ENCODE data around the gene PRKN. TPM values are rescaled to one million over a fixed set of nuclear protein-coding genes. Genes with fewer than 3 reads are reported as not detected.

The PRKN gene
- total and polyA plus RNA-seq, 2 donors (not counting 3 experiments of a cell fraction or from before 2014, with no cell fraction given), result 0.06 TPM; not detected in 1

DNA sequence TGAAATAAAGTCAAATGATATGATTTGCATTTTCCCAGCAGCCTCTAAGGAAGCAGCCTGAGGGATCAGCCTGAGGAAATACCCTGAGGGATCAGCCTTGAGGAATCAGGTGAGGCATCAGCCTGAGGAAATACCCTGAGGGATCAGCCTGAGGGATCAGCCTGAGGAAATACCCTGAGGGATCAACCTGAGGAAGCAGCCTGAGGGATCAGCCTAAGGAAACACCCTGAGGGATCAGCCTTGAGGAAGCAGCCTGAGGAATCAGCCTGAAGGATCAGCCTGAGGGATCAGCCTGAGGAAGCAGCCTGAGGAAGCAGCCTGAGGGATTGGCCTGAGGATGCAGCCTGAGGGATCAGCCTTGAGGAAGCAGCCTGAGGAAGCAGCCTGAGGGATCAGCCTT is 784.0 kb downstream of the PRKN start:
- DNase-seq (ENCODE audit: low read depth, low spot score) (no peak), FAIRE-seq (no peak)
- ChIA-PET CTCF (no interaction called here), POLR2A (no interaction called here)
- Histone ChIP-seq H3K9me3 (replicated peaks; ENCODE audit: control insufficient read depth, insufficient read depth, low read length) (no peaks in the 10 kb centered on the region), H3K27me3 (ENCODE audit: control insufficient read depth in 2 of 2, insufficient read depth in 2 of 2, low read length in 2 of 2) (no peaks in the 10 kb centered on the region), H3K4me2 (ENCODE audit: insufficient read depth, low read length) (no peak overlapping the region), H3K36me3 (ENCODE audit: control insufficient read depth in 2 of 2, extremely low read depth in 1 of 2, insufficient read depth in 2 of 2, low read length in 2 of 2) (no peaks in the 10 kb centered on the region), H3K27ac (ENCODE audit: insufficient read depth, low read depth, low read length) (no peak overlapping the region), H2AFZ (ENCODE audit: low read depth, low read length) (no peak overlapping the region), H3K4me3 (replicated peaks in 1 of 3; ENCODE audit: insufficient read depth in 1 of 3, low read depth in 1 of 3, low read length in 3 of 3) (no peak overlapping the region), H4K20me1 (replicated peaks; ENCODE audit: control insufficient read depth, extremely low read depth, insufficient read depth, low read length) (no peaks in the 10 kb centered on the region), H3K79me2 (ENCODE audit: control insufficient read depth, insufficient read depth, low read length) (no peaks in the 10 kb centered on the region), H3K9me1 (replicated peaks; ENCODE audit: control insufficient read depth, extremely low read depth, insufficient read depth, low read length) (no peaks in the 10 kb centered on the region), H3K4me1 (ENCODE audit: control insufficient read depth, extremely low read depth, insufficient read depth, low read length) (no peaks in the 10 kb centered on the region), H3K9ac (replicated peaks; ENCODE audit: extremely low read depth, insufficient read depth, low read length) (no peak overlapping the region)
- no TSS peak for BruUV-seq (replicated peaks)
- no peak for TF ChIP-seq GATA2 (IDR thresholded peaks at IDR 0.05; ENCODE audit: insufficient read depth, insufficient read length, low read depth, low read length)
- no peak for TF ChIP-seq MYC (IDR thresholded peaks at IDR 0.05; ENCODE audit: low read depth, low read length)
- no peak for TF ChIP-seq JUN (IDR thresholded peaks at IDR 0.05; ENCODE audit: borderline replicate concordance, insufficient read depth, insufficient read length, low read depth)
- TF ChIP-seq EZH2 (IDR thresholded peaks at IDR 0.05; ENCODE audit: borderline replicate concordance, low read depth, low read length, severe bottlenecking), result no peak
- no peak for TF ChIP-seq FOS (IDR thresholded peaks at IDR 0.05; ENCODE audit: borderline replicate concordance, insufficient read depth, low read length)
- no peak for TF ChIP-seq POLR2AphosphoS5 (IDR thresholded peaks at IDR 0.05; ENCODE audit: insufficient read depth, low read depth, low read length)
- TF ChIP-seq, protein P1, sequence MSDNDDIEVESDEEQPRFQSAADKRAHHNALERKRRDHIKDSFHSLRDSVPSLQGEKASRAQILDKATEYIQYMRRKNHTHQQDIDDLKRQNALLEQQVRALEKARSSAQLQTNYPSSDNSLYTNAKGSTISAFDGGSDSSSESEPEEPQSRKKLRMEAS (IDR thresholded peaks at IDR 0.05; ENCODE audit: insufficient read depth, insufficient read length), result no peak
- no peak for TF ChIP-seq POLR2A (IDR thresholded peaks at IDR 0.05; ENCODE audit: low read depth, low read length)
- TF ChIP-seq, protein P2, sequence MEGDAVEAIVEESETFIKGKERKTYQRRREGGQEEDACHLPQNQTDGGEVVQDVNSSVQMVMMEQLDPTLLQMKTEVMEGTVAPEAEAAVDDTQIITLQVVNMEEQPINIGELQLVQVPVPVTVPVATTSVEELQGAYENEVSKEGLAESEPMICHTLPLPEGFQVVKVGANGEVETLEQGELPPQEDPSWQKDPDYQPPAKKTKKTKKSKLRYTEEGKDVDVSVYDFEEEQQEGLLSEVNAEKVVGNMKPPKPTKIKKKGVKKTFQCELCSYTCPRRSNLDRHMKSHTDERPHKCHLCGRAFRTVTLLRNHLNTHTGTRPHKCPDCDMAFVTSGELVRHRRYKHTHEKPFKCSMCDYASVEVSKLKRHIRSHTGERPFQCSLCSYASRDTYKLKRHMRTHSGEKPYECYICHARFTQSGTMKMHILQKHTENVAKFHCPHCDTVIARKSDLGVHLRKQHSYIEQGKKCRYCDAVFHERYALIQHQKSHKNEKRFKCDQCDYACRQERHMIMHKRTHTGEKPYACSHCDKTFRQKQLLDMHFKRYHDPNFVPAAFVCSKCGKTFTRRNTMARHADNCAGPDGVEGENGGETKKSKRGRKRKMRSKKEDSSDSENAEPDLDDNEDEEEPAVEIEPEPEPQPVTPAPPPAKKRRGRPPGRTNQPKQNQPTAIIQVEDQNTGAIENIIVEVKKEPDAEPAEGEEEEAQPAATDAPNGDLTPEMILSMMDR (IDR thresholded peaks at IDR 0.05; ENCODE audit: extremely low read depth in 1 of 2, insufficient read depth in 1 of 2, low read depth in 1 of 2, low read length in 2 of 2), result no peak
- intact Hi-C loops (cut with micrococcal nuclease) (no loop called here), dilution Hi-C loops (cut with MboI; ENCODE audit: extremely low pct_ligation_motif_present, low sequenced_read_pairs) (no loop called here)

Measured in endothelial cell of umbilical vein (primary cell).